IMR-90 (cell line): Measurements from ENCODE around the gene EID2B.

Source experiments
- BHLHE40 ChIP-seq: fragments of 150-350 bp; IDR thresholded peaks from 2 replicates; pipeline ENCODE4 v1.6.1; 2016; ENCODE audit warnings: mild to moderate bottlenecking, low read depth, low read length
- CHD1 ChIP-seq: IDR thresholded peaks from 2 replicates; pipeline ENCODE4 v1.6.1; 2012; ENCODE audit warnings: low read depth, low read length, improper control_type of control experiment
- CTCF ChIP-seq: conservative IDR thresholded peaks from 2 replicates; pipeline ENCODE4 v1.5.1; 2012; ENCODE audit warnings: mild to moderate bottlenecking, low read depth, low read length, improper control_type of control experiment
- FOS ChIP-seq: fragments of 150-350 bp; IDR thresholded peaks from 2 replicates; pipeline ENCODE4 v1.6.1; 2016; ENCODE audit warnings: low read depth, low read length
- MXI1 ChIP-seq: IDR thresholded peaks from 2 replicates; pipeline ENCODE4 v1.6.1; 2012; ENCODE audit warnings: low read depth, mild to moderate bottlenecking, low read length, moderate library complexity, borderline replicate concordance
- NFE2L2 ChIP-seq: fragments of 150-350 bp; IDR thresholded peaks from 2 replicates; pipeline ENCODE4 v1.6.1; 2016; ENCODE audit warnings: low read depth, mild to moderate bottlenecking, low read length
- POLR2A ChIP-seq: IDR thresholded peaks from 2 replicates; pipeline ENCODE4 v1.6.1; 2012; ENCODE audit warnings: mild to moderate bottlenecking, low read depth, low read length
- RAD21 ChIP-seq: IDR thresholded peaks from 2 replicates; pipeline ENCODE4 v1.6.1; 2012; ENCODE audit warnings: low read length, improper control_type of control experiment
- RFX5 ChIP-seq: IDR thresholded peaks from 2 replicates; pipeline ENCODE4 v1.8.0; 2012; ENCODE audit warnings: low read depth, mild to moderate bottlenecking, low read length, moderate library complexity
- SMC3 ChIP-seq: fragments of 150-350 bp; IDR thresholded peaks from 2 replicates; pipeline ENCODE4 v1.6.1; 2016; ENCODE audit warnings: low read depth, mild to moderate bottlenecking, antibody characterized with exemption, low read length, moderate library complexity
- USF2 ChIP-seq: fragments of 150-350 bp; IDR thresholded peaks from 2 replicates; pipeline ENCODE4 v1.6.1; 2017; ENCODE audit warnings: mild to moderate bottlenecking, antibody characterized with exemption, low read length, low read depth

GRCh38 chr19:39483141-39483540 is 49.5 kb downstream of the EID2B start:
- TF ChIP-seq POLR2A (no peak), CTCF (no peak), RAD21 (no peak), USF2 (no peak), BHLHE40 (no peak), SMC3 (no peak), NFE2L2 (no peak), RFX5 (no peak), CHD1 (no peak), MXI1 (no peak), FOS (no peak)
